ENCODE data around the gene TMEM259.

The TMEM259 gene

GRCh38 chr19:1020868-1021425 is at the start of gene TMEM259:
TMEM259 (minus strand) TSS chr19:1021123; CDS start chr19:1020996, 127 bp downstream.
- peak; percentile 95 to 96 for DNase-seq (ENCODE audit: low read depth in 2 of 2)

- no peak for DNase-seq (ENCODE audit: low read depth in 2 of 2)
Measured at GRCh38 chr19:1070576-1070930, 49.6 kb upstream of the TMEM259 start.

DNA sequence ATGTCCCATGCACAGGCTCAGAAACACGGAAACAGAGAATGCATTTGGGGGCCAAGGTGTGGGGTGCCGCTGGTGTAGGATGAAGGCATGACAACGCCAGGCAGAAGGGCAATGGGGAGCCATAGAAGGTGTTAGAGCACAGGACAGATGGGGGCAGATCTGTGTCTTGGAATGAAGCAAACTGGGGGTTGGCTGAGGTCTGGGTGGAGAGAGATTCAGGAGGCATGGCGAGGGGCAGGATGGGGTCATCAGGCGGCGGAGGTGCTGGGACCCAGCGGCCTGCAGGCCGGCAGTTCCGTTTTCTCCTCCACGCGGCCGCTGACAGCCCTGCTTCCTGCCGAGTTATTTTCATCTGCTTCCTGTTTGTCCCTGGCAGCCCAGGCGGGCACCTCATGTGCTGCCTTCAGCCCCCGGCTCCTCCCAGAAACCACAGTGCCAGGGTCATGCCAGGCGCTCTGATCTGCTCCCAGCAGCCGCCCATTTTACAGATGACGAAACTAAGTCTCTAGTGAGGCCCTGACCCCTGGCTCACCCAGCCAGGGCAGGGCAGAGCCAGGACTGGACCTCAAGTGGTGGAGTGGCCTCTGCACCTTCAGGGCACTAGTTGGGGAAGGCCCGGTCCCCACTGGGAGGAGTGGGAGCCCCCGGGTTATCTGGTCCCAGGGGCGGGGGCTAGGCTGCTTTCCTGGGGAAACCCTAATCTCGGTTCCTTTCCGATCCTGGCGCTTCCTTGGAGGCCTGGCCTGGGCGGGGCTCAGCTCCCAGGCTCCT is 48.3 kb upstream of the TMEM259 start:
- peak; percentile 41 for DNase-seq (ENCODE audit: low read depth in 2 of 2)

DNA sequence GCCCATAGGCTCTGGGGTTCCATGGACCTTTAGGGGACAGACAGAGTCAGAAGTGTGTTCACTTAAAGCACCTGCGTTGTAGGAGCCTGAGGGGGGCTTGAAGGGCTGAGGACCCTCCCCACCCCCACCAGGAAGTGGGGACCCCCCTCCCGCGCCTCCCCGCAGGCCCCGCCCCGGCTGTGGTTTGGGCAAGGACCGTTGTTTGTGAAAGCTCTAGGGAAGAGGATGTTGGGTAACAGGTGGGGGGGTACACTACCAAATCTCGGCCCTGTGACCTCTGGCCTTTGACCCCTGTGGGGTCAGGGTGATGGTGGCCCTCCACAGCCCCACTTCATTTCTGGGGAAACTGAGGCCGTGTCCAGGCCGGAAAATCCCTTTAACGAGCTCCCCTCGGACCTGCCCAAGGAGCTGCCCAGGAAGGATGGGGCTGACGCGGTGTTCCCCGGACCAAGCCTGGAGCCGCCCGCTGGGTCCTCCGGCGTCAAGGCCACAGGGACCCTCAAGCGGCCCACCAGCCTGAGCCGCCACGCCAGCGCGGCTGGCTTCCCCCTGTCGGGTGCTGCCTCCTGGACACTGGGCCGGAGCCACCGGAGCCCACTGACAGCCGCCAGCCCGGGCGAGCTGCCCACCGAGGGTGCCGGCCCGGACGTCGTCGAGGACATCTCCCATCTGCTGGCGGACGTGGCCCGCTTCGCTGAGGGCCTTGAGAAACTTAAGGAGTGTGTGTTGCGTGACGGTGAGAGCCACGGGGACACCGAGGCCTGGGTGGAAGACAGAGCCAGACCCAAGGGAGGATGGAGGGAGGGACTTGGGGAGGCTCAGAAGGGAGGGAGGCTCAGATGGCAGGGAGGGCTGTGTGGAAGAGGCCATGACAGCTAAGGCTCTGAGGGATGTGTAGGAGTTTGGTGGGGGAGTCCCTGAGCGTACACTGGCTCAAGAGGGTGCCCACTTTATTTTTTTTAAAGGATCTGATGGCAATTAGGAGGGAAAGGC is 47.4 kb upstream of the TMEM259 start:
- DNase-seq (ENCODE audit: low read depth in 2 of 2) = no peak

GRCh38 chr19:1067341-1067957 is 46.5 kb upstream of the TMEM259 start:
- peak in 1 of 2 donors; percentile 38 for DNase-seq (ENCODE audit: low read depth in 2 of 2)

GRCh38 chr19:1066748-1067340 is 45.9 kb upstream of the TMEM259 start, which contains the start of gene ARHGAP45:
ARHGAP45 (plus strand) TSS chr19:1067167; CDS start chr19:1067406, 239 bp downstream.
- peak; percentile 68 to 78 for DNase-seq (ENCODE audit: low read depth in 2 of 2)

GRCh38 chr19:1066251-1066747 is 45.4 kb upstream of the TMEM259 start:
- no peak for DNase-seq (ENCODE audit: low read depth in 2 of 2)

DNA sequence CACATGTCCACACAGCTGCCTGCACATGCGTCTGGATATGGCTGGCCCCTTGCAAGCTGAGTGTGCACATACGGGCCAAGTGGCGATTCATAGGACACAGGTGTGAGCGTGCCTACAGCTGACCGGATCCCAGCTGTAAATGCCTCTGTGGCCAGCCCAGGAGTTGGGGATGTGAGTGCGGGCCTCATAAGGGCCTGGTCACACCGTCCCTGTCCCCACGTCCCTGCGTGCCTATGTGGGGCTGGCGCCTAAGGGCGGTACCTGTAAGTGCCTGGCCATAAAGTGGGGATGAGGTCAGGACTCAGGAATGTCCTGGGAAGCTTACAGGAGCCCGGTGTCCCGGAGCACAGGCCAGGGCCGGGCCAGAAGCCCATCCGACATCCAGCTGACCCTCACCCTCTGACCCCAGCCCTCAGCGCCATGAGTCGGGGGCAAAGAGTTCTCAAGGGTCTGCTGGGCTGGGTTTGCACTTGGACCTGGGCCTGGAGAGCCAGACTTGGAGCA is 44.7 kb upstream of the TMEM259 start:
- no peak for DNase-seq (ENCODE audit: low read depth in 2 of 2)

DNA sequence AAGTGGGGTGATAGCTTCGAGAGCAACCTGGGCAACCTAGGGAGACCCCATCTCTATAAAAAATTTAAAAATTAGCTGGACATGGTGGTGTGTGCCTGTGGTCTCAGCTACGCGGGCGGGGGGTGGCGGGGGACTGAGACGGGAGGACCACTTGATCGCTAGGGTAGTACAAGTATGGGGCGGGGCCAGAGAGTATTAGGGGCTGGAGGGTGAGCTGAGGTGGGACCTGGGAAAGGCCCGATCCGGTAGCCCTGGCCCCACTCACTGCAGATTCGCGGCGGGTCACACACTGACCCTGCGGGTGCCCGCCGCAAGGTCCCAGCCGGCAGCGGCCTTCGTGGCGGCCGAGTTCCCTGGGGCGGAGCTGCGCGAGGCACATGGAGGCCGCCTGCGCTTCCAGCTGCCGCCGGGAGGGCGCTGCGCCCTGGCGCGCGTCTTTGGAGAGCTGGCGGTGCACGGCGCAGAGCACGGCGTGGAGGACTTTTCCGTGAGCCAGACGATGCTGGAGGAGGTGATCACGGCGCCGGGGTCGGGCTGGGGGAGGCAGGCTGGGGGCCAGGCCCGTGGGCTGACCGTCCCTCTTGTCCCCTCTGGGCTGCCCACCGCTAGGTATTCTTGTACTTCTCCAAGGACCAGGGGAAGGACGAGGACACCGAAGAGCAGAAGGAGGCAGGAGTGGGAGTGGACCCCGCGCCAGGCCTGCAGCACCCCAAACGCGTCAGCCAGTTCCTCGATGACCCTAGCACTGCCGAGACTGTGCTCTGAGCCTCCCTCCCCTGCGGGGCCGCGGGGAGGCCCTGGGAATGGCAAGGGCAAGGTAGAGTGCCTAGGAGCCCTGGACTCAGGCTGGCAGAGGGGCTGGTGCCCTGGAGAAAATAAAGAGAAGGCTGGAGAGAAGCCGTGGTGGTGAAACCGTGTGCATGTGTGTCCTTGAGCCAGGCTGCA is 44.0 kb upstream of the TMEM259 start:
- DNase-seq (ENCODE audit: low read depth in 2 of 2) = peak; percentile 45 to 56

DNA sequence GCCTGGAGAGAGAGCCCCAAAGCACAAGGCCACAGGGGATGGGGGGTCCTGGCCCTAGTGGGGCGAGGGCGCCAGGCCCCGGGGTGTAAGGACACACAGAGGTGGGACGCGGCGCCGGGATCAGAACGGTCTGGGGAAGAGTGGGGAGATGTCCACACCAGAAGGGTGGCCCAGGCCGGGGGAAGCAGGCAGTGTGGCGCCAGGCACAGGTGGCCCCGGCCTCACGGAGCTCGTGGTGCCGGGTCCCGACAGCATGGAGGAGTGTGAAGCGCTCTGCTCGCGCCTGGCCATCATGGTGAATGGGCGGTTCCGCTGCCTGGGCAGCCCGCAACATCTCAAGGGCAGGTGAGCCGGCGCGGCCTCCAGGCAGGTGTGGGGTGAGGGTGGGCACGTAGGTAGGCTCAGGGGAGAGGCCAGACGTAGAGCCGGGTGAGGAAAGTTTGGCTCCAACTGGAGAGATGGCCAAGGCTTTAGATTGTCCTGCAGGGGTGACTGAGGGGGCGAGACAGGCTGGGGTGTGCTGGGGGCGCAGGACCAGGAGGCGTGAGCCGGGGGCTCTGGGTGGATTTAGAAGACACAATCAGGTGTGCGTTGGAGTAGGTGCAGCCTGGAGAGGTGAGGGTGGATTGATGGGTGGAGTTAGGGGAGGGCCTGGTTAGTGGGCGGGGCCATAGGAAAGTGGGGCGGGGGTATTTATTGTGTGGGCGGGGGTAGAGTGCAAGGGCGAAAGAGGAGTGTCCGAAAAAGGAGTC is 43.2 kb upstream of the TMEM259 start:
- no peak for DNase-seq (ENCODE audit: low read depth in 2 of 2)

GRCh38 chr19:1063030-1063908 is 42.3 kb upstream of the TMEM259 start:
- no peak for DNase-seq (ENCODE audit: low read depth in 2 of 2)

DNA sequence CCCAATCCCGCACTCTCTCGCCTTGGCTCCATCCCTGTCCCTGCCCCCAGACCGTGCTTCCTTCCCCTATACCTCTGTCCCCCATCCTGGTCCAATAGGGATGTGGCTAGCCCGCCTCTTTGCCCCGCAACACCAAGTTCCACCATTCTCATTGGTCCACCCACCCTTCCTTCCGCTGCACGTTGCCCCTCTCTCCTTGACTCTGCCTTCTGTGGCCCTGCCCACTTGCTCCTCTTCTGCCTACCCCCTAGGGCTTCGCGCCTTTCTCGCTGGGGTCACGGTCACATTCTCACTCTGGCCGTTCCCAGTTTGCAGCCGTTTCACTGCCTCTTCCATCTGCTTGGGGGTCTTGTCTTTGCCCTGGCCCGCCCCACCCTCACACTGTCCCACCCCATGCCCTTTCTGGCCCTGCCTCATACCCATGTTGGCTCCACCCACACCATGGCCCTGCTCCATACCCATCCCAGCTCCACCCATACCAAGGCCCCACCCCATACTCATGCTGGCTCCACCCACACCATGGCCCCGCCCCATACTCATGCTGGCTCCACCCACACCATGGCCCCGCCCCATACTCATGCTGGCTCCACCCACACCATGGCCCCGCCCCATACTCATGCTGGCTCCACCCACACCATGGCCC is 41.6 kb upstream of the TMEM259 start:
- no peak for DNase-seq (ENCODE audit: low read depth in 2 of 2)

GRCh38 chr19:1061987-1062386 is 41.1 kb upstream of the TMEM259 start:
- DNase-seq (ENCODE audit: low read depth in 2 of 2) = no peak

DNA sequence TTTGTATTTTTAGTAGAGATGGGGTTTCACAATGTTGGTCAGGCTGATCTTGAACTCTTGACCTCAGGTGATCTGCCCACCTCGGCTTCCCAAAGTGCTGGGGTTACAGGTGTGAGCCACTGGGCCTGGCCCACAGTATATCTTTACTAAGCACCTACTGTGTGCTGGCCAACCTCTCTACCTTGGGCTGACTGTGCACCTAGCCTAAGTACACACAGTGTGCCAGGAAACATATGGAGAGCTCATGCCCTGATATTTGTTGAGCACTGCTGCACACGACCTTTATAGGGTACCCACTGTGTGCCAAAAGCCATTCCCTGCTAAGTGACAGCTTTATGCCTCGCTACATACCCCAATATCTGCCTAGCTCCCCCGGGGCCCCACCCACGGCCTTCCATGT is 39.8 kb upstream of the TMEM259 start:
- no peak for DNase-seq (ENCODE audit: low read depth in 2 of 2)

DNA sequence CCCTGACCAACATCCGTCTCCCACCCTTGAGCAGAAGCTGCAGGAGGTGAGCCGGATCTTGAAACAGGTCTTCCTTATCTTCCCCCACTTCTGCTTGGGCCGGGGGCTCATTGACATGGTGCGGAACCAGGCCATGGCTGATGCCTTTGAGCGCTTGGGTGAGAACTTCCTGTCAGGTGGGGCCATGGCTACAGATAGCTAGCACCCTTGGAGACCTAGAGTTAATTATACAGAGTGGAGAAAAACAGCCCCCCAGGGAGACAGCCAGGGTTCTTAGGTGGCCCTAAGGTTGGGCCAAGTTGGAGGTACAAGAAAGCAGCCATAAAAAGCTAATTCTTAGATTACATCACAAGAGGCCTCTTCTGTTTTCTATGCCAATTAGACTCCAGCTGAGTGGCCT is 37.2 kb upstream of the TMEM259 start:
- no peak for DNase-seq (ENCODE audit: low read depth in 2 of 2)

- DNase-seq (ENCODE audit: low read depth in 2 of 2) = no peak
Measured at GRCh38 chr19:1057176-1057855, 36.4 kb upstream of the TMEM259 start.

Measured in stimulated activated CD8-positive, alpha-beta memory T cell treated with anti-CD3 and anti-CD28 coated beads, Interleukin-15, amount 100 ng/mL, for 4 hours (primary cell).